Activated CD4-positive, alpha-beta T cell treated with anti-CD3 and anti-CD28 coated beads for 36 hours (primary cell): ENCODE results near the gene DPYD. TPM values are rescaled to one million over a fixed set of nuclear protein-coding genes. Genes with fewer than 3 reads are reported as not detected.
A peak's percentile ranks its signal among the peaks of the same experiment; 100 is the strongest.

Experiments used
- ATAC-seq: fragments of 200-7000 bp; cut with Tn5 transposase; one replicate; pipeline ENCODE4 v1.10.0; 2021; ENCODE audit warnings: mild to moderate bottlenecking, moderate library complexity
- CTCF ChIA-PET: fragments of 350-600 bp; sonication (Branson Sonifier 250); formaldehyde crosslinking; loops from one replicate; lab custom pipeline; 2021; ENCODE audit warnings: antibody characterized with exemption; lab: Charles Lee
- POLR2A ChIA-PET: fragments of 350-600 bp; sonication (Branson Sonifier 250); formaldehyde crosslinking; loops from one replicate; lab custom pipeline; 2021; ENCODE audit warnings: antibody characterized with exemption, inconsistent platforms; lab: Charles Lee
- DNase-seq: peaks from one replicate; pipeline ENCODE4 v3.0.0-alpha.2; 2020
- H3K27ac Mint-ChIP-seq: one replicate; pipeline ENCODE4 v1.8.0; 2021; ENCODE audit warnings: mixed read lengths
- H3K27me3 Mint-ChIP-seq: one replicate; pipeline ENCODE4 v1.8.0; 2021; ENCODE audit warnings: mixed read lengths
- H3K36me3 Mint-ChIP-seq: one replicate; pipeline ENCODE4 v1.8.0; 2021; ENCODE audit warnings: low read depth, mixed read lengths
- H3K4me1 Mint-ChIP-seq: one replicate; pipeline ENCODE4 v1.8.0; 2021; ENCODE audit warnings: mixed read lengths
- H3K4me3 Mint-ChIP-seq: one replicate; pipeline ENCODE4 v1.8.0; 2021; ENCODE audit warnings: mild to moderate bottlenecking, moderate library complexity, mixed read lengths
- H3K9me3 Mint-ChIP-seq: one replicate; pipeline ENCODE4 v1.8.0; 2021; ENCODE audit warnings: low read depth, mixed read lengths
- intact Hi-C, 2 experiments: fragments of 100-400 bp; cut with DNase I in 1 of 2; cut with micrococcal nuclease in 1 of 2; formaldehyde crosslinking; loops; one replicate each; pipeline versions ENCODE4 v1.14.2 to v1.15.1; 2022 to 2024; cut with DNase I, micrococcal nuclease
- total RNA-seq, 2 experiments: library from RNA; stranded (reverse); gene quantifications; one replicate each; pipeline ENCODE4 v1.2.3, GENCODE V29; 2021

Gene DPYD
- total RNA-seq, 2 experiments from 2014 or later = 6.8 to 7.1 TPM

GRCh38 chr1:97331165-97331564 is 589.7 kb downstream of the DPYD start:
- DNase-seq (no peak), ATAC-seq (no peak)
- ChIA-PET CTCF (no interaction called here), POLR2A (no interaction called here)
- Mint-ChIP-seq H3K36me3 (no peaks in the 10 kb centered on the region), H3K4me1 (no peaks in the 10 kb centered on the region), H3K27ac (no peak overlapping the region), H3K27me3 (no peaks in the 10 kb centered on the region), H3K4me3 (no peak overlapping the region), H3K9me3 (no peaks in the 10 kb centered on the region)
- intact Hi-C loops = loop anchor here in 1 of 2 experiments (10.0 kb wide), 1 partner anchor 64 kb away; no protein-coding TSS in a partner anchor

DNA sequence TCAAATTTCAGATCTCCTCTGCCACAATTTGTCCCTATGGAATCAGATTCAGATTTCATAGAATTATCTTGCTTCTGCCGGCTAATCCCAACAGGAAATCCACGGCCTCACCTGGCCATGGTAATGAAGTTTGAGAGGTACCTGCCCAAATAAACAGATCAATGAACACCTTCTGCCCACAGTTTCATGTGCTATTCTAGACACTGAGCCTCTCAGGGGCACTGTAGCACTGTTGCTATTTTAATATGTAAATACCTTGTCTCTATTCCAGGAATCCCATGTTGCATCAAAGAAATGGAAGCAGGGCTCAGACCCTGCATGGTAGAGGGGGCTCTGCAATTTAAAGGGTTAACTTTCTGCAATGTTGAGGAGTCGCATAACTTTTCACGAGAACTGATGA is 606.1 kb downstream of the DPYD start:
- Mint-ChIP-seq H3K27ac (no peak overlapping the region), H3K36me3 (peaks cover 7% of the 10 kb centered on the region), H3K27me3 (no peaks in the 10 kb centered on the region), H3K4me1 (no peaks in the 10 kb centered on the region), H3K9me3 (no peaks in the 10 kb centered on the region), H3K4me3 (no peak overlapping the region)
- intact Hi-C loops = no loop called here
- CTCF ChIA-PET = no interaction called here
- POLR2A ChIA-PET = no interaction called here
- DNase-seq = no peak
- no peak for ATAC-seq

- Mint-ChIP-seq H3K27me3 (no peaks in the 10 kb centered on the region), H3K9me3 (no peaks in the 10 kb centered on the region), H3K4me3 (no peak overlapping the region), H3K36me3 (peaks cover 12% of the 10 kb centered on the region), H3K4me1 (no peaks in the 10 kb centered on the region), H3K27ac (no peak overlapping the region)
- ATAC-seq (no peak), DNase-seq (no peak)
- ChIA-PET POLR2A (no interaction called here), CTCF (no interaction called here)
- intact Hi-C loops = no loop called here
Measured at GRCh38 chr1:97308131-97308530, 612.7 kb downstream of the DPYD start.

GRCh38 chr1:97307568-97307967 is 613.3 kb downstream of the DPYD start:
- Mint-ChIP-seq H3K27ac (no peak overlapping the region), H3K36me3 (peaks cover 15% of the 10 kb centered on the region), H3K9me3 (no peaks in the 10 kb centered on the region), H3K4me1 (no peaks in the 10 kb centered on the region), H3K4me3 (no peak overlapping the region), H3K27me3 (no peaks in the 10 kb centered on the region)
- CTCF ChIA-PET = no interaction called here
- POLR2A ChIA-PET = no interaction called here
- ATAC-seq (no peak), DNase-seq (no peak)
- intact Hi-C loops = loop anchor here in 1 of 2 experiments (2.0 kb wide), 1 partner anchor 19 kb away; no protein-coding TSS in a partner anchor

DNA sequence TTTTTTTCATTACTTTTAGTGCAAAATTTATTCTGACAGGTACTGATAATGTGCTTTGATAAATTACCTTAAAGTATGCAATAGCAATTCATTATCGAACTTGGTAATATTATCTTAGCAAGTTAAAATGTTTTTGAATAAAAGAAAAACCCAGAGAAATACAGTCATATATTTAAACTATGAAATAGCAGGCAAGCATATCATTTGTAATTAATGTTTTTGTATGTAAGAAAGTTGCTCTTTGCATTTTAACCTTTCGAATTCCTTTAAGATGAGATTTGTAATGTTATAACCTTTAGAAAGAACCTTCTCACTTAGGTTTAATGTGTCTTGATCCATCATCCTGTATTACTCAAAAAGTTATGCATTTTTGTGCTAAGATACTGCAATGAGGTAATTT is 613.7 kb downstream of the DPYD start:
- Mint-ChIP-seq H3K4me3 (no peak overlapping the region), H3K36me3 (peaks cover 15% of the 10 kb centered on the region), H3K27ac (no peak overlapping the region), H3K4me1 (no peaks in the 10 kb centered on the region), H3K27me3 (no peaks in the 10 kb centered on the region), H3K9me3 (no peaks in the 10 kb centered on the region)
- intact Hi-C loops = loop anchor here in 1 of 2 experiments (2.0 kb wide), 1 partner anchor 20 kb away; no protein-coding TSS in a partner anchor
- CTCF ChIA-PET = no interaction called here
- POLR2A ChIA-PET = no interaction called here
- DNase-seq (no peak), ATAC-seq (no peak)

DNA sequence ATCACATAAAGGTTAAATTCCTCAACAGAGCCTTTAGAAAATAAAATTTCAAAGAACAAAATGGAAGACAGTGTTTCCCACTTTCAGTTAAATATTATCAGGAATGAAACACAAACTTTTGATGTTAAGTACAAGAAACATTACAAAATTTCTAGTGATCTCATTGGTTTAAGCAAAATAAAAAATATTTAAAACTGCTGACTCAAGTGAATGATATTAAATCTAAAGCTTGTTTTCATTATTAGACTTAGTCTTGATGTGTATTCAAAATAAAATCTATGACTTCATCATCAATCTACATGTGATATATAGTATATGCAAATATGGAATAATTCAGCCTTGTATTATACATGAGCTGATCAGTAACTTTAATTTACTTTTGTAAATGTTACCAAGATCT is 614.3 kb downstream of the DPYD start:
- ChIA-PET CTCF (interaction anchor here (0.7 kb wide), 1 partner anchor 31 kb away, joined by 5 read pairs; no protein-coding TSS in a partner anchor), POLR2A (no interaction called here)
- Mint-ChIP-seq H3K27ac (no peak overlapping the region), H3K27me3 (no peaks in the 10 kb centered on the region), H3K4me1 (no peaks in the 10 kb centered on the region), H3K9me3 (no peaks in the 10 kb centered on the region), H3K4me3 (no peak overlapping the region), H3K36me3 (peaks cover 15% of the 10 kb centered on the region)
- intact Hi-C loops = loop anchor here in 1 of 2 experiments (2.0 kb wide), 1 partner anchor 20 kb away; no protein-coding TSS in a partner anchor
- DNase-seq (no peak), ATAC-seq (no peak)

DNA sequence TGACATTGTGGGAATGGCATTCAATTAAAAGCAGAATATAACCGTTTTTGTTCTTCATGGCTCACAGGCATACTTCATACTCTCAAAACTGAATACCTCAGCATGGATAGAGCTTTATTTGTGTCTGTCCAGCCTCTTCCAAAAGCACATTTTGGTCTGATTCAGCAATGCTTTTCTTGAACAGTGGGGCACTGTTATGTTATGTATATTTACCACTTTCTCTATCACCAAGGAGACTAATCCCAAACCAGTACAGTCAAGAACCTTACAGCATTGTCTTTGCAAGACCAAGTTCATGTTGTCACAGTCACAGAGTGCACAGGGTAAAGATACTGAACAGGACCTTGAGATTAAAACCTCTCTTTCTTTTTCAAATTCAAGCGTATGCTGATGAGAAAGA is 616.5 kb downstream of the DPYD start:
- CTCF ChIA-PET = no interaction called here
- H3K27me3 Mint-ChIP-seq = no peaks in the 10 kb centered on the region
- no peak overlapping the region for H3K27ac Mint-ChIP-seq
- no peak overlapping the region for H3K4me3 Mint-ChIP-seq
- peaks cover 18% of the 10 kb centered on the region for H3K36me3 Mint-ChIP-seq
- no peaks in the 10 kb centered on the region for H3K4me1 Mint-ChIP-seq
- POLR2A ChIA-PET = no interaction called here
- DNase-seq = no peak
- H3K9me3 Mint-ChIP-seq = no peaks in the 10 kb centered on the region
- intact Hi-C loops = no loop called here
- ATAC-seq = no peak

DNA sequence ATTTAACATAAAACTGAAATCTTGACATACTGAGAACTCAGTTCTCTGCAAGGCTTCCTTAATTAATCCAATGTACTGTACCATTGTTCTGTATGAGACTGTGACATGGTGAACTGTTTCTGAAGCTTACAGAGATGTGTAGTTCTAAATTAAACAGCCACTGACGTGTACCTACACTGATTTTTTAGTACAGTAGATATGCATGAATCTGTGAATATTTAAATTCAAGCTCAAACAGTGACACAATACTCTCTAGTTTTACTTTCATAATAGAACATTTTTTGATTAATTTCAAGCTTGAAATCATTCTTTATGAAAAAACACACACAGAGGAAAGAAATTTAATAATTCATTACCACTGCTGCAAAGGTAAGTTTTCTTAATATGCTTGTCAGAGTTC is 621.9 kb downstream of the DPYD start:
- H3K4me3 Mint-ChIP-seq = no peak overlapping the region
- ATAC-seq = no peak
- intact Hi-C loops = no loop called here
- H3K36me3 Mint-ChIP-seq = peaks cover 19% of the 10 kb centered on the region
- CTCF ChIA-PET = no interaction called here
- no peaks in the 10 kb centered on the region for H3K9me3 Mint-ChIP-seq
- no peak for DNase-seq
- no peaks in the 10 kb centered on the region for H3K4me1 Mint-ChIP-seq
- H3K27me3 Mint-ChIP-seq = no peaks in the 10 kb centered on the region
- no peak overlapping the region for H3K27ac Mint-ChIP-seq
- POLR2A ChIA-PET = no interaction called here

- CTCF ChIA-PET = no interaction called here
- Mint-ChIP-seq H3K9me3 (no peaks in the 10 kb centered on the region), H3K36me3 (peaks cover 19% of the 10 kb centered on the region), H3K27ac (no peak overlapping the region), H3K4me1 (no peaks in the 10 kb centered on the region), H3K4me3 (no peak overlapping the region), H3K27me3 (no peaks in the 10 kb centered on the region)
- ATAC-seq (no peak), DNase-seq (no peak)
- POLR2A ChIA-PET = no interaction called here
- intact Hi-C loops = no loop called here
Measured at GRCh38 chr1:97297611-97298010, 623.2 kb downstream of the DPYD start.

GRCh38 chr1:97281962-97282361 is 638.9 kb downstream of the DPYD start:
- H3K4me1 Mint-ChIP-seq = peaks cover 11% of the 10 kb centered on the region
- peaks cover 22% of the 10 kb centered on the region for H3K36me3 Mint-ChIP-seq
- H3K27me3 Mint-ChIP-seq = no peaks in the 10 kb centered on the region
- H3K4me3 Mint-ChIP-seq = no peak overlapping the region
- ChIA-PET POLR2A (no interaction called here), CTCF (no interaction called here)
- no peak for ATAC-seq
- no peak for DNase-seq
- H3K27ac Mint-ChIP-seq = no peak overlapping the region
- intact Hi-C loops = no loop called here
- peaks cover 13% of the 10 kb centered on the region for H3K9me3 Mint-ChIP-seq

DNA sequence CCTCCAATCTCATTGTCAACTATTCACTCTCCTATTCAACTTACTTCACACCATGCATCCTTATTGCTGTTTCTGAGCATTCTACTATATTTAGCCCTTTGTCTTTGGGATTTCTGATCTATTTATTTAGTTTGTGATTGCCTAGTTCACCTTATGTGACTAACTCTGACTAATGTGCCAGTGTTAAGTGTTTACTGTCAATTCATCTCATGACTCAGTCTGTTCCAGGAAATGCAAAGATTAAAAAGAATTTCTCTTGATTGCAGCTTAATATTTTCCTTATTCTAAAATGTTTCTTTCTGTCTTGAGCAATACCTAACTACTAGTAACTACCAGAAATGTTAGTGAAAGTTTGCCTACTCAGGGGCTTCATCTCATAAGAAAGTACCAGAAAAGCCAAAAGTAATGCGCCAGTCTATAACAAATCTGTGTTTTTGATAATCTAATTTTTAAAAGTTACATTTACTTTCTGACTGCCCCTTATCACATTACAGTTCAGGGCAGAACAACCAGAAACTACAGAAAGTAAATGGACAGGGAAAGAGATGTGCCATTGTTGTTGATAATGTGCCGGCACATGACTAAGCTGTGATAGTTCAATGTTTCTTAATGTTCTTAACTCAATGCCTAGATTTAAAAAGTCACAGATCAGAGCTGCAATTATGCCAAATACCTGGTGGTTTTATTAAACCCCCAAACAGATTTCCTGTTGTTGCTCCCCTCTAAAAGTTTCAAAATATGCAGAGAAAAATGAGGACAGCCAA is 642.8 kb downstream of the DPYD start:
- DNase-seq = no peak
- CTCF ChIA-PET = no interaction called here
- Mint-ChIP-seq H3K4me3 (no peak overlapping the region), H3K27me3 (no peaks in the 10 kb centered on the region), H3K36me3 (peaks cover 33% of the 10 kb centered on the region), H3K27ac (peak overlapping the region; percentile 73), H3K4me1 (peaks cover 11% of the 10 kb centered on the region), H3K9me3 (peaks cover 12% of the 10 kb centered on the region)
- intact Hi-C loops = no loop called here
- ATAC-seq = peak; percentile 80
- POLR2A ChIA-PET = no interaction called here
